Measurements from ENCODE around the gene RAB35.

DNA sequence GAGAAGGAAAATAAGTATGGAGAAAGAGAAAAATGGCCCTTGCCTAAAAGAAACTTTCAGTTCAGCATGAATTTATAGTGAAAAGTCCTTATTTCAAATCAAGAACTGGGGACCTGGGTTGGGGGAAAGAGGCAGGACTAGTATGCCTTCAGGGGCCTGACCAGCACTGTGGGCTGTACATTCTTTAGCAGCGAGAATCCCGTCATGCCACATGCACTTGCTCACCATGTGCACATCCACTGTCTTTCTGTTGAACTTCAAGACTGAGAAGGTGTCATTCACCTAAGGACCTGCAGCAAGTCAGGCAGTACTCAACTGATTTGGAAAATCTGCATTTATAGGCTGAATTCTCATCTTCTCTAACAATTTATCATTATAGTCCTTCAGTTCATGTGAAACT, 50.2 kb downstream of the RAB35 start:
- TF ChIP-seq, protein P1, sequence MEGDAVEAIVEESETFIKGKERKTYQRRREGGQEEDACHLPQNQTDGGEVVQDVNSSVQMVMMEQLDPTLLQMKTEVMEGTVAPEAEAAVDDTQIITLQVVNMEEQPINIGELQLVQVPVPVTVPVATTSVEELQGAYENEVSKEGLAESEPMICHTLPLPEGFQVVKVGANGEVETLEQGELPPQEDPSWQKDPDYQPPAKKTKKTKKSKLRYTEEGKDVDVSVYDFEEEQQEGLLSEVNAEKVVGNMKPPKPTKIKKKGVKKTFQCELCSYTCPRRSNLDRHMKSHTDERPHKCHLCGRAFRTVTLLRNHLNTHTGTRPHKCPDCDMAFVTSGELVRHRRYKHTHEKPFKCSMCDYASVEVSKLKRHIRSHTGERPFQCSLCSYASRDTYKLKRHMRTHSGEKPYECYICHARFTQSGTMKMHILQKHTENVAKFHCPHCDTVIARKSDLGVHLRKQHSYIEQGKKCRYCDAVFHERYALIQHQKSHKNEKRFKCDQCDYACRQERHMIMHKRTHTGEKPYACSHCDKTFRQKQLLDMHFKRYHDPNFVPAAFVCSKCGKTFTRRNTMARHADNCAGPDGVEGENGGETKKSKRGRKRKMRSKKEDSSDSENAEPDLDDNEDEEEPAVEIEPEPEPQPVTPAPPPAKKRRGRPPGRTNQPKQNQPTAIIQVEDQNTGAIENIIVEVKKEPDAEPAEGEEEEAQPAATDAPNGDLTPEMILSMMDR (IDR thresholded peaks at IDR 0.05), result no peak
- TF ChIP-seq POLR2A (IDR thresholded peaks at IDR 0.05), result no peak
